ENCODE results near the gene MGAT4B.
"Not testable (repeated sequence)": the region's sequence is repeated elsewhere in the genome, so short reads cannot be mapped to it uniquely, and the experiment has no call there.

MGAT4B gene

GRCh38 chr5:179806250-179807048 is at the start of gene MGAT4B:
MGAT4B (minus strand) TSS chr5:179806866; CDS start chr5:179806583, 283 bp downstream.
- DNase-seq (ENCODE audit: low spot score), result no peak

- no peak for DNase-seq (ENCODE audit: low spot score)
Observed at GRCh38 chr5:179854356-179854755, 47.7 kb upstream of the MGAT4B start.

GRCh38 chr5:179852993-179853547 is 46.4 kb upstream of the MGAT4B start:
- DNase-seq (ENCODE audit: low spot score), result no peak

- no peak for DNase-seq (ENCODE audit: low spot score)
Observed at GRCh38 chr5:179841621-179842020, 35.0 kb upstream of the MGAT4B start.

- no peak for DNase-seq (ENCODE audit: low spot score)
Observed at GRCh38 chr5:179840766-179841165, 34.1 kb upstream of the MGAT4B start.

GRCh38 chr5:179840321-179840720 is 33.7 kb upstream of the MGAT4B start:
- DNase-seq (ENCODE audit: low spot score), result no peak

- DNase-seq (ENCODE audit: low spot score), result no peak
Observed at GRCh38 chr5:179839328-179840256, 32.9 kb upstream of the MGAT4B start.

GRCh38 chr5:179837076-179838011 is 30.7 kb upstream of the MGAT4B start:
- DNase-seq (ENCODE audit: low spot score), result no peak

- no peak for DNase-seq (ENCODE audit: low spot score)
Observed at GRCh38 chr5:179836225-179837019, 29.8 kb upstream of the MGAT4B start.

- DNase-seq (ENCODE audit: low spot score), result not testable (repeated sequence)
Observed at GRCh38 chr5:179834871-179835270, 28.2 kb upstream of the MGAT4B start.

- no peak for DNase-seq (ENCODE audit: low spot score)
Observed at GRCh38 chr5:179834120-179834519, 27.5 kb upstream of the MGAT4B start.

GRCh38 chr5:179833709-179834070 is 27.0 kb upstream of the MGAT4B start:
- DNase-seq (ENCODE audit: low spot score), result no peak

- DNase-seq (ENCODE audit: low spot score), result no peak
Observed at GRCh38 chr5:179833056-179833708, 26.5 kb upstream of the MGAT4B start.

GRCh38 chr5:179832039-179832745 is 25.5 kb upstream of the MGAT4B start:
- no peak for DNase-seq (ENCODE audit: low spot score)

- DNase-seq (ENCODE audit: low spot score), result no peak
Observed at GRCh38 chr5:179830818-179831468, 24.3 kb upstream of the MGAT4B start.

- DNase-seq (ENCODE audit: low spot score), result no peak
Observed at GRCh38 chr5:179829732-179830435, 23.2 kb upstream of the MGAT4B start.

- DNase-seq (ENCODE audit: low spot score), result no peak
Observed at GRCh38 chr5:179828756-179829421, 22.2 kb upstream of the MGAT4B start.

GRCh38 chr5:179827680-179828079 is 21.0 kb upstream of the MGAT4B start:
- DNase-seq (ENCODE audit: low spot score), result no peak

All from COLO829 (cell line).